ENCODE measurements around the gene GALNT13. TPM values are rescaled to one million over a fixed set of nuclear protein-coding genes. Genes with fewer than 3 reads are reported as not detected.

Gene GALNT13
- total RNA-seq, 2 experiments from 2014 or later, result not detected

DNA sequence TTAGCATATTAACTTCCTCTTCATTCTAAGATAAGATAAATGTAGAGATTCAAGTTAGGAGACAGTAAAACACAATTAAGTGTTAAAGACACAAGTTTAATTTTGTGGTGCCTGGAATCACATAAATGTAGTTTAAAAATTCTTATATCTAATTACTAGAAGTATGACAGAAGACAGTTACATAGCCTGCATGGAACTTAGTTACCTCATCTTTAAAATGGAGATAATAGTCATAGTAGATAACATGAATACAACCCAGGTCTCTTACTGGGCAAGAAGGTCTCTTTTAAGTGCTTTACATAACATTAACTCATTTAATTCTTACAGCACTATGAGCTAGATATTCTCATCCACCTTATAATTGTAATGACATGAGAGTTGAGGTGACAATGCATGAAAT lies 15.1 kb downstream of the GALNT13 start:
- POLR2A ChIA-PET, result no interaction called here
- no peak overlapping the region for H3K4me3 ChIP-seq (ENCODE audit: low read length)
- Mint-ChIP-seq H3K4me1 (ENCODE audit: low read depth) (no peaks in the 10 kb centered on the region), H3K27me3 (no peaks in the 10 kb centered on the region), H3K27ac (no peak overlapping the region), H3K4me3 (no peak overlapping the region), H3K9me3 (no peaks in the 10 kb centered on the region), H3K36me3 (ENCODE audit: low read depth) (no peaks in the 10 kb centered on the region)
- no peaks in the 10 kb centered on the region for H3K9me3 ChIP-seq (ENCODE audit: control insufficient read depth in 1 of 2, insufficient read depth in 1 of 2, low read length in 2 of 2)
- H3K27me3 ChIP-seq (ENCODE audit: control insufficient read depth in 1 of 2, insufficient read depth in 2 of 2, low read length in 2 of 2), result no peaks in the 10 kb centered on the region
- H3K4me1 ChIP-seq (ENCODE audit: insufficient read depth, low read length), result no peaks in the 10 kb centered on the region
- TF ChIP-seq, protein P1, sequence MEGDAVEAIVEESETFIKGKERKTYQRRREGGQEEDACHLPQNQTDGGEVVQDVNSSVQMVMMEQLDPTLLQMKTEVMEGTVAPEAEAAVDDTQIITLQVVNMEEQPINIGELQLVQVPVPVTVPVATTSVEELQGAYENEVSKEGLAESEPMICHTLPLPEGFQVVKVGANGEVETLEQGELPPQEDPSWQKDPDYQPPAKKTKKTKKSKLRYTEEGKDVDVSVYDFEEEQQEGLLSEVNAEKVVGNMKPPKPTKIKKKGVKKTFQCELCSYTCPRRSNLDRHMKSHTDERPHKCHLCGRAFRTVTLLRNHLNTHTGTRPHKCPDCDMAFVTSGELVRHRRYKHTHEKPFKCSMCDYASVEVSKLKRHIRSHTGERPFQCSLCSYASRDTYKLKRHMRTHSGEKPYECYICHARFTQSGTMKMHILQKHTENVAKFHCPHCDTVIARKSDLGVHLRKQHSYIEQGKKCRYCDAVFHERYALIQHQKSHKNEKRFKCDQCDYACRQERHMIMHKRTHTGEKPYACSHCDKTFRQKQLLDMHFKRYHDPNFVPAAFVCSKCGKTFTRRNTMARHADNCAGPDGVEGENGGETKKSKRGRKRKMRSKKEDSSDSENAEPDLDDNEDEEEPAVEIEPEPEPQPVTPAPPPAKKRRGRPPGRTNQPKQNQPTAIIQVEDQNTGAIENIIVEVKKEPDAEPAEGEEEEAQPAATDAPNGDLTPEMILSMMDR (IDR thresholded peaks at IDR 0.05), result no peak
- intact Hi-C loops (cut with DNase I, micrococcal nuclease), result no loop called here
- CTCF ChIA-PET, result no interaction called here
- no peaks in the 10 kb centered on the region for H3K36me3 ChIP-seq (ENCODE audit: insufficient read depth, low read length)
- no peak overlapping the region for H3K27ac ChIP-seq (ENCODE audit: low read depth in 1 of 2, low read length in 2 of 2)
- no peak for ATAC-seq (ENCODE audit: poor library complexity)
- DNase-seq, result no peak

DNA sequence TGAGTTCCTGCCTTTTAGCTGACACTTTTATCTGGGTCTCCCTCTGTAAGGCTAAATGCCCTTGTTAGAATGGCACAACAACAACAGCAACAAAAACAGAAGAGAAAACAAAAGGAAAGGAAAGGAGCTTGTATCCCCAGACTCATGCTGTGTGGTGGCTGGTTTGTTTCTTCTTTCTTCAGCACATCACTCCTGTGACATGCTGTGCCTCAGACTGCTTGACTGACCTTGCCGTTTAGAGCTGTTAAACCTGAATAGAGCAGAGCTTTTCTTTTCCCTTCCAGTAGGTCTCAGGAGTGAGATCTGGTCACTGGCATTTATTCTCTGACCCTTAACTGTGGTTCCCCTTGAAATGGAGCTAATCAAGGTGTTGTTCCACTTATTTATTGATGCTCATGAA lies 18.9 kb downstream of the GALNT13 start:
- intact Hi-C loops (cut with DNase I, micrococcal nuclease), result no loop called here
- no peaks in the 10 kb centered on the region for H3K4me1 ChIP-seq (ENCODE audit: insufficient read depth, low read length)
- Mint-ChIP-seq H3K4me1 (ENCODE audit: low read depth) (no peaks in the 10 kb centered on the region), H3K27me3 (no peaks in the 10 kb centered on the region), H3K4me3 (no peak overlapping the region), H3K36me3 (ENCODE audit: low read depth) (no peaks in the 10 kb centered on the region), H3K9me3 (no peaks in the 10 kb centered on the region), H3K27ac (no peak overlapping the region)
- no peaks in the 10 kb centered on the region for H3K9me3 ChIP-seq (ENCODE audit: control insufficient read depth in 1 of 2, insufficient read depth in 1 of 2, low read length in 2 of 2)
- TF ChIP-seq, protein P1 (IDR thresholded peaks at IDR 0.05), result no peak
- ATAC-seq (ENCODE audit: poor library complexity) (no peak), DNase-seq (no peak)
- H3K36me3 ChIP-seq (ENCODE audit: insufficient read depth, low read length), result no peaks in the 10 kb centered on the region
- H3K4me3 ChIP-seq (ENCODE audit: low read length), result no peak overlapping the region
- POLR2A ChIA-PET, result no interaction called here
- CTCF ChIA-PET, result no interaction called here
- H3K27ac ChIP-seq (ENCODE audit: low read depth in 1 of 2, low read length in 2 of 2), result no peak overlapping the region
- no peaks in the 10 kb centered on the region for H3K27me3 ChIP-seq (ENCODE audit: control insufficient read depth in 1 of 2, insufficient read depth in 2 of 2, low read length in 2 of 2)

DNA sequence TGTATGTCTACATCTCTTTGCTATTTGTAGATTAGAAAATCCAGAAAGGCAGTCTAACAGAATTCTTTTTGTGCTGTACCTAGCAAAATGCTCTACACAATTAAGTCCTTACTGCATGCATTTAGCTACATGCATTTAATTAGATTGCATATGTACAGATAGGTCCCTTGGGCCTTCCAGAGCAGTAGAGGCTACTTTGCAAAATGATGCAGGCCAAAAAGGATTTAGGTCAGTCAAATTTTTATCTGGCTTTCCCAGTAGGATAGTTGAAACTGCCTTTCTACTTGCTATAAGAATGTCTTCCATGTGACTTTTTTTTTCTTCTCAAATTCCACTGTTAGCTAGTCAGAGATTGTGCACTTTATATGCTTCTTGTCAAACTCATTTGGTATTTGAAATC lies 19.3 kb downstream of the GALNT13 start:
- TF ChIP-seq, protein P1 (IDR thresholded peaks at IDR 0.05), result no peak
- ChIA-PET CTCF (no interaction called here), POLR2A (no interaction called here)
- Histone ChIP-seq H3K27me3 (ENCODE audit: control insufficient read depth in 1 of 2, insufficient read depth in 2 of 2, low read length in 2 of 2) (no peaks in the 10 kb centered on the region), H3K4me1 (ENCODE audit: insufficient read depth, low read length) (no peaks in the 10 kb centered on the region), H3K4me3 (ENCODE audit: low read length) (no peak overlapping the region), H3K36me3 (ENCODE audit: insufficient read depth, low read length) (no peaks in the 10 kb centered on the region), H3K9me3 (ENCODE audit: control insufficient read depth in 1 of 2, insufficient read depth in 1 of 2, low read length in 2 of 2) (no peaks in the 10 kb centered on the region), H3K27ac (ENCODE audit: low read depth in 1 of 2, low read length in 2 of 2) (no peak overlapping the region)
- DNase-seq (no peak), ATAC-seq (ENCODE audit: poor library complexity) (no peak)
- Mint-ChIP-seq H3K27me3 (no peaks in the 10 kb centered on the region), H3K4me3 (no peak overlapping the region), H3K27ac (no peak overlapping the region), H3K36me3 (ENCODE audit: low read depth) (no peaks in the 10 kb centered on the region), H3K9me3 (no peaks in the 10 kb centered on the region), H3K4me1 (ENCODE audit: low read depth) (no peaks in the 10 kb centered on the region)
- intact Hi-C loops (cut with DNase I, micrococcal nuclease), result no loop called here
